Ishikawa (cell line): ENCODE measurements around the gene PBLD.

Source experiments
- CEBPB ChIP-seq: IDR thresholded peaks from 2 replicates; pipeline ENCODE4 v1.6.1; 2012
- EP300 ChIP-seq: IDR thresholded peaks from 2 replicates; pipeline ENCODE4 v1.6.1; 2012; ENCODE audit warnings: borderline replicate concordance
- FOXM1 ChIP-seq: IDR thresholded peaks from 2 replicates; pipeline ENCODE4 v1.6.1; 2012; ENCODE audit warnings: low read depth, borderline replicate concordance
- TCF12 ChIP-seq: IDR thresholded peaks from 2 replicates; pipeline ENCODE4 v1.6.1; 2012; ENCODE audit warnings: low read depth
- YY1 ChIP-seq: IDR thresholded peaks from 2 replicates; pipeline ENCODE4 v1.6.1; 2012; ENCODE audit warnings: low read depth
- TF ChIP-seq, protein P1 (sequence below): IDR thresholded peaks from 2 replicates; pipeline ENCODE4 v1.6.1; 2012
- TF ChIP-seq, protein P2 (sequence below): IDR thresholded peaks from 2 replicates; pipeline ENCODE4 v1.6.1; 2012; ENCODE audit warnings: low read depth, mild to moderate bottlenecking

DNA sequence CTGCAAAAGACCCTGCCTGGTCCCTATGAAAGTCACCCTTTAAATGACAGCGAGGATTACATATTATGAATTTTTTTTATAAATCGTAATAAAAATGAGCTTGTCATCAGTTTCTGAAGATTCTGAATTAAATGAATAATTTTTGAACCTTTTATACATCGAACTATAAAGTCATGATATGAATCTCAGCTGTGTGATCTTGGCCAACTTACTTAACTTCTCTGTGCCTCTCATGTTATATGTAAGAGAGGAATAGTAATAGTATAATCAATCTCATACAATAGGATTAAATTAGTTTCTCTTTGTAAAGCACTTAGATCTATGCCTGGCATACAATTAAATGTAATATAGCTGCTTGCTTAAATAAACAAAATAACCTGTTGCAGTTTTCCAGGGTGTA, 95.6 kb downstream of the PBLD start:
- TF ChIP-seq, protein P1, sequence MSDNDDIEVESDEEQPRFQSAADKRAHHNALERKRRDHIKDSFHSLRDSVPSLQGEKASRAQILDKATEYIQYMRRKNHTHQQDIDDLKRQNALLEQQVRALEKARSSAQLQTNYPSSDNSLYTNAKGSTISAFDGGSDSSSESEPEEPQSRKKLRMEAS: no peak
- TF ChIP-seq EP300: no peak
- TF ChIP-seq CEBPB: no peak
- TF ChIP-seq FOXM1: no peak
- no peak for TF ChIP-seq TCF12
- TF ChIP-seq YY1: no peak
- TF ChIP-seq, protein P2, sequence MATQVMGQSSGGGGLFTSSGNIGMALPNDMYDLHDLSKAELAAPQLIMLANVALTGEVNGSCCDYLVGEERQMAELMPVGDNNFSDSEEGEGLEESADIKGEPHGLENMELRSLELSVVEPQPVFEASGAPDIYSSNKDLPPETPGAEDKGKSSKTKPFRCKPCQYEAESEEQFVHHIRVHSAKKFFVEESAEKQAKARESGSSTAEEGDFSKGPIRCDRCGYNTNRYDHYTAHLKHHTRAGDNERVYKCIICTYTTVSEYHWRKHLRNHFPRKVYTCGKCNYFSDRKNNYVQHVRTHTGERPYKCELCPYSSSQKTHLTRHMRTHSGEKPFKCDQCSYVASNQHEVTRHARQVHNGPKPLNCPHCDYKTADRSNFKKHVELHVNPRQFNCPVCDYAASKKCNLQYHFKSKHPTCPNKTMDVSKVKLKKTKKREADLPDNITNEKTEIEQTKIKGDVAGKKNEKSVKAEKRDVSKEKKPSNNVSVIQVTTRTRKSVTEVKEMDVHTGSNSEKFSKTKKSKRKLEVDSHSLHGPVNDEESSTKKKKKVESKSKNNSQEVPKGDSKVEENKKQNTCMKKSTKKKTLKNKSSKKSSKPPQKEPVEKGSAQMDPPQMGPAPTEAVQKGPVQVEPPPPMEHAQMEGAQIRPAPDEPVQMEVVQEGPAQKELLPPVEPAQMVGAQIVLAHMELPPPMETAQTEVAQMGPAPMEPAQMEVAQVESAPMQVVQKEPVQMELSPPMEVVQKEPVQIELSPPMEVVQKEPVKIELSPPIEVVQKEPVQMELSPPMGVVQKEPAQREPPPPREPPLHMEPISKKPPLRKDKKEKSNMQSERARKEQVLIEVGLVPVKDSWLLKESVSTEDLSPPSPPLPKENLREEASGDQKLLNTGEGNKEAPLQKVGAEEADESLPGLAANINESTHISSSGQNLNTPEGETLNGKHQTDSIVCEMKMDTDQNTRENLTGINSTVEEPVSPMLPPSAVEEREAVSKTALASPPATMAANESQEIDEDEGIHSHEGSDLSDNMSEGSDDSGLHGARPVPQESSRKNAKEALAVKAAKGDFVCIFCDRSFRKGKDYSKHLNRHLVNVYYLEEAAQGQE: no peak
